Measurements from ENCODE around the gene INPP5F. TPM values are rescaled to one million over a fixed set of nuclear protein-coding genes. Genes with fewer than 3 reads are reported as not detected.
"Not testable (repeated sequence)": the region's sequence is repeated elsewhere in the genome, so short reads cannot be mapped to it uniquely, and the experiment has no call there.

Gene INPP5F
- total and polyA plus RNA-seq, 10 of the 15 experiments (the other 5 are each of a cell fraction or from before 2014, with no cell fraction given) = 6.0 to 49.3 (median 34.3) TPM

- TF ChIP-seq RELB (IDR thresholded peaks at IDR 0.05; ENCODE audit: low read depth) = no peak
These were observed 60.4 kb downstream of the INPP5F start (continued) for GRCh38 chr10:119786117-119786769.

- RAD21 ChIA-PET (ENCODE audit: unreplicated experiment); ATAC-seq; H3K4me2 ChIP-seq (ENCODE audit: control insufficient read depth, insufficient read depth); FAIRE-seq; H3K4me1 ChIP-seq (ENCODE audit: control insufficient read depth, insufficient read depth, low read length); H2AFZ ChIP-seq (ENCODE audit: control insufficient read depth, low read depth, low read length); H4K20me1 ChIP-seq (ENCODE audit: control insufficient read depth, insufficient read depth); H3K27ac ChIP-seq (ENCODE audit: control insufficient read depth, insufficient read depth); H3K9me3 ChIP-seq (replicated peaks; ENCODE audit: control insufficient read depth, insufficient read depth, low read length); intact Hi-C loops (cut with micrococcal nuclease; ENCODE audit: unreplicated experiment); SMC1A ChIA-PET (ENCODE audit: uncharacterized antibody, unreplicated experiment); H3K79me2 ChIP-seq (ENCODE audit: control insufficient read depth, insufficient read depth, low read length); in situ Hi-C loops (cut with MboI); BruUV-seq (replicated peaks); H3K36me3 ChIP-seq (ENCODE audit: control insufficient read depth in 2 of 2, insufficient read depth in 2 of 2, low read length in 1 of 2); H3K4me3 ChIP-seq; POLR2A ChIA-PET; H3K9ac ChIP-seq (ENCODE audit: control insufficient read depth, insufficient read depth, low read length); CTCF ChIA-PET; DNase-seq (ENCODE audit: low read depth, low spot score); H3K27me3 ChIP-seq (replicated peaks in 1 of 2; ENCODE audit: control insufficient read depth in 2 of 2, insufficient read depth in 2 of 2, low read length in 1 of 2): not testable (repeated sequence)
- 91% methylated on average over 13 of the region's 32 CpGs for WGBS (ENCODE audit: insufficient coverage, insufficient replicate concordance, low lambda C conversion rate, missing lambda C conversion rate)
These were observed 69.3 kb downstream of the INPP5F start for GRCh38 chr10:119795101-119795500.

- no peak overlapping the region for H2AFZ ChIP-seq (ENCODE audit: control insufficient read depth, low read depth, low read length)
- in situ Hi-C loops (cut with MboI) = no loop called here
- H3K4me1 ChIP-seq (ENCODE audit: control insufficient read depth, insufficient read depth, low read length) = no peaks in the 10 kb centered on the region
- FAIRE-seq (no peak), ATAC-seq (no peak), DNase-seq (ENCODE audit: low read depth, low spot score) (no peak)
- no peaks in the 10 kb centered on the region for H4K20me1 ChIP-seq (ENCODE audit: control insufficient read depth, insufficient read depth)
- TF ChIP-seq RFX5 (IDR thresholded peaks at IDR 0.05; ENCODE audit: low read depth, low read length) = no peak
- no peak for TF ChIP-seq SREBF1 (IDR thresholded peaks at IDR 0.05; ENCODE audit: low read length)
- no peak for TF ChIP-seq JUND (IDR thresholded peaks at IDR 0.05; ENCODE audit: low read depth, low read length)
- TF ChIP-seq ZNF622 (IDR thresholded peaks at IDR 0.05) = no peak
- TF ChIP-seq NR2C2 (IDR thresholded peaks at IDR 0.05; ENCODE audit: borderline replicate concordance, control insufficient read depth, insufficient read length, low read depth) = no peak
- TF ChIP-seq SMAD1 (IDR thresholded peaks at IDR 0.05; ENCODE audit: low read depth, partially characterized antibody) = no peak
- TF ChIP-seq SREBF2 (IDR thresholded peaks at IDR 0.05; ENCODE audit: low read length) = no peak
- TF ChIP-seq ZNF217 (IDR thresholded peaks at IDR 0.05) = no peak
- RAD21 ChIA-PET (ENCODE audit: unreplicated experiment) = no interaction called here
- H3K9ac ChIP-seq (ENCODE audit: control insufficient read depth, insufficient read depth, low read length) = no peak overlapping the region
- H3K79me2 ChIP-seq (ENCODE audit: control insufficient read depth, insufficient read depth, low read length) = no peaks in the 10 kb centered on the region
- BruUV-seq (replicated peaks) = no TSS peak
- H3K4me3 ChIP-seq = no peak overlapping the region
- no peak overlapping the region for H3K4me2 ChIP-seq (ENCODE audit: control insufficient read depth, insufficient read depth)
- no peaks in the 10 kb centered on the region for H3K27me3 ChIP-seq (replicated peaks in 1 of 2; ENCODE audit: control insufficient read depth in 2 of 2, insufficient read depth in 2 of 2, low read length in 1 of 2)
- POLR2A ChIA-PET = no interaction called here
- intact Hi-C loops (cut with micrococcal nuclease; ENCODE audit: unreplicated experiment) = no loop called here
- CTCF ChIA-PET = interaction anchor here (0.6 kb wide), 1 partner anchor 201 kb away, joined by 4 read pairs; no protein-coding TSS in a partner anchor
- peaks cover 0 to 3% of the 10 kb centered on the region in 2 experiments; a peak in 2 of 4 replicates for H3K36me3 ChIP-seq (ENCODE audit: control insufficient read depth in 2 of 2, insufficient read depth in 2 of 2, low read length in 1 of 2)
- SMC1A ChIA-PET (ENCODE audit: uncharacterized antibody, unreplicated experiment) = no interaction called here
- no peaks in the 10 kb centered on the region for H3K9me3 ChIP-seq (replicated peaks; ENCODE audit: control insufficient read depth, insufficient read depth, low read length)
- 95% methylated on average over 4 of the region's 6 CpGs for WGBS (ENCODE audit: insufficient coverage, insufficient replicate concordance, low lambda C conversion rate, missing lambda C conversion rate)
- H3K27ac ChIP-seq (ENCODE audit: control insufficient read depth, insufficient read depth) = no peak overlapping the region
These were observed 70.2 kb downstream of the INPP5F start for GRCh38 chr10:119796039-119796438.
